GM21529 (cell line): ENCODE data around the gene SGTB.

ENCODE experiments used
- ATAC-seq: cut with Tn5 transposase; IDR thresholded peaks from one replicate; pipeline ENCODE4 v1.9.1; 2021; ENCODE audit not compliant: unreplicated experiment

Gene SGTB, protein sequence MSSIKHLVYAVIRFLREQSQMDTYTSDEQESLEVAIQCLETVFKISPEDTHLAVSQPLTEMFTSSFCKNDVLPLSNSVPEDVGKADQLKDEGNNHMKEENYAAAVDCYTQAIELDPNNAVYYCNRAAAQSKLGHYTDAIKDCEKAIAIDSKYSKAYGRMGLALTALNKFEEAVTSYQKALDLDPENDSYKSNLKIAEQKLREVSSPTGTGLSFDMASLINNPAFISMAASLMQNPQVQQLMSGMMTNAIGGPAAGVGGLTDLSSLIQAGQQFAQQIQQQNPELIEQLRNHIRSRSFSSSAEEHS

GRCh38 chr5:65721720-65722574 is at the start of gene SGTB, which contains the start of gene NLN:
SGTB (minus strand) TSS chr5:65722109; CDS start chr5:65720807, 1,302 bp downstream.
NLN (plus strand) TSS chr5:65722205; CDS start chr5:65722374, 169 bp downstream.
- peak; percentile 90 for ATAC-seq

GRCh38 chr5:65771266-65771665 is 49.4 kb upstream of the SGTB start:
- ATAC-seq = no peak

DNA sequence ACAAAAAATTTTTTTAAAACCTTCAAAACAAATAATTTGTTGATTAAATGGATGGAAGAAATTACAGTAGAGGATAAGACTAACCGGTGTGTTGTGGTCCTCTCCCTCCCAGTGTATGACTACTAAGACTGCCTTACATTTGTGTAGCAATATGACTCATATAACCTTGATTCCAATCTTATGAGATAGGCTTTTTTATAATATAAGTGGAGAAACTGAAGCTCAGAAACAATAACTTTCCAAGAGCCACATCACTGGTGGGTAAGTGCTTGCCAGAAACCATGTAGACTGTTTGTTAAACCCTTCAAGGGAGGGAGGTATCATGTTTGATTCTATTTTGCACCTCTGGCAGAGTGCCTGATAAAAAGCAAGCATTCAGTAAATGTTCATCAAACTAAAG is 47.6 kb upstream of the SGTB start:
- no peak for ATAC-seq

GRCh38 chr5:65768723-65769346 is 46.9 kb upstream of the SGTB start:
- ATAC-seq = no peak

GRCh38 chr5:65767565-65767964 is 45.7 kb upstream of the SGTB start:
- no peak for ATAC-seq

- ATAC-seq = no peak
Measured at GRCh38 chr5:65766781-65767180, 44.9 kb upstream of the SGTB start.

GRCh38 chr5:65766175-65766574 is 44.3 kb upstream of the SGTB start:
- no peak for ATAC-seq

GRCh38 chr5:65765582-65765981 is 43.7 kb upstream of the SGTB start:
- no peak for ATAC-seq

- ATAC-seq = no peak
Measured at GRCh38 chr5:65762234-65762633, 40.3 kb upstream of the SGTB start.

DNA sequence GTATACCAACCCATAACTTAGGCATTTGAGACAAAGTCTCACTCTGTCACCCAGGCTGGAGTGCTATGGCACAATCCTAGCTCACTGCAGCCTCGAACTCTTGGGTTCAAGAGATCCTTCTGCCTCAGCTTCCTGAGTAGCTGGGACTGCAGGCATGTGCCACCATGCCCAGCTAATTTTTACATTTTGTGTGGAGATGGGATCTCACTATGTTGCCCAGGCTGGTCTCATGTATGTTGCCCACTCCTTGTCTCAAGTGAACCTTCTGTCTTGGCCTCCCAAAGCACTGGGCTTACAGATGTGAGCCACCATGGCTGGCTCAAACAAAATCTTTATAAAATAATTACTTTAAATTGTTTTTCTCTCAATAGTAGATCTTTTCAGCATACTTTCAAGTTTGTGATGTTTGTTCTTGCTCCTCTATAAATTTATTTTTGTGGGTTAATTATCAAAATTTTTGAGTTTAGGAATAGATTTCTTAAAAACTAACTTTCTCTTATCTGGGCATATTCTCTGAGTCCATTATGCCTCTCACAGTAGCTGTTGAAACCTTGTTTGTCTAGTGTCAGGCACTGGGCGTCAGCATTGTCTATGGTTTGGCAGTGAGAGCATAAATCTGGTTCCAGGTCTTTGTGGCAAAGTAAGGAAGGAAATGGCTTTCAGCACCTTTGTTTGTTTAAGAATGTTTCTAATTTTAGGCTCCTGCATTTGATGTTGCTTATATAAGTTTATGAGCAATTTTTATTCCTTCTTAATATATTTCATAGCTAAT is 38.8 kb upstream of the SGTB start:
- ATAC-seq = peak; percentile 72

DNA sequence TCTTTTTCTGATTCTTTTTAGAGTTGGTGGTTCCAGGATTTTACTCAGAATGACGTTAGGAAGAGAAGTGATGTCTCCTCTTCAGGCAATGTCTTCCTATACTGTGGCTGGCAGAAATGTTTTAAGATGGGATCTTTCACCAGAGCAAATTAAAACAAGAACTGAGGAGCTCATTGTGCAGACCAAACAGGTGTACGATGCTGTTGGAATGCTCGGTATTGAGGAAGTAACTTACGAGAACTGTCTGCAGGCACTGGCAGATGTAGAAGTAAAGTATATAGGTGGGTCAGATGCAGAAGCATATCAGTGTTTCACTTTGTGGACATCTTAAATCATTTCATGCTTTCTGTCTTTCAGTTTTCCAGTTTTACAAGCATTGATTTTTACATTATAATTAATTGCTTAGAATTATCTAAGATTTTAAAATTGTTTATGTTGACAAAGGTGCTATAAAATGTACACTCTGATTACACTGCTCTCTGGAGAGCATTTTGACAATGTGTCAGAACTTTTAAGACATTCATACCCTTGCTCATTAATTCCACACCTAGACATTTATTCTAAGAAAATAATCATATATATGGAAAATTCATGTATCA is 36.7 kb upstream of the SGTB start:
- no peak for ATAC-seq

DNA sequence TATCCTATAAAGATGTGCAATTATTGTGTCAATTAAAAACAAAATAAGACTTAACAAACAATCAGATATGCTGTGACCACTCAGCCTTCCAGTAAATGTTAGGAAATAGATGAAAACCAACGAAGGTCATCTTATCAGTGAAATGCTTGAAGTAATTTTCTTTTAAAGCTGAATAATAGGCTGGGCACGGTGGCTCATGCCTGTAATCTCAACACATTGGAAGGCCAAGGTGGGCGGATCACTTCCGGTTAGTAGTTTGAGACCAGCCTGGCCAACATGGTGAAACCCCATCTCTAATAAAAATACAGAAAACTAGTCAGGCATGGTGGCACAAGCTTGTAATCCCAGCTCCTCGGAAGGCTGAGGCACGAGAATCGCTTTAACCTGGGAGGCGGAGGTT is 31.3 kb upstream of the SGTB start:
- ATAC-seq = no peak

GRCh38 chr5:65750938-65751337 is 29.0 kb upstream of the SGTB start:
- ATAC-seq = no peak

- no peak for ATAC-seq
Measured at GRCh38 chr5:65749956-65750355, 28.0 kb upstream of the SGTB start.

DNA sequence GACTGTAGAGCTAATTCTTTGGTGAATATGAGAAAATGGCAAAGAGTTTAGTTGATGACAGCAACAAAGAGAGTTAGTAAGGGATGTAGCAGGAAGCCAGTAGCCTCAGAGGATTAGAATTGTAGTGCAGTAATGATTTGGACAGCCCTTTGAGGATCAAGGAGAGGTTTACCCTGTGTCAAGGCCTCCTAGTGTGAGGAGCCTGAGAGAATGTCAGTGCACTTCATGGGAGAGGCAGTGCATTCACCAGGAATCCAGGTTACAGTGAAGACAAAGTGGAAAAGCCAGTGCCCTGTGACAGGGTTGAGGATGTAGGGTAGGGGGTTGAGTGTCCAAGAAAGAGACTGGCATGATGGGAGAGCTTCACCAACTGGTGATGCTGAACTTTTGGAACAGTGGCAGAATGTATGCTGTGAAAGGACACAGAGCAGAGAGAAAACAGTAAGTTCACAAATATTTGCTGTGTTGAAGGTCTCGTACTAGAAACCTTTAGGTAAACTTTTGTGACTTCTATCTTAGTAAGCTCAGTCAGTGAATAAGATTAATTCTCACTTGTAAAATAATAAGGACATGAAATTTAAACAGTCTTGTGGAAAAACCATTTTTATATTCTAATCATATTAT is 27.4 kb upstream of the SGTB start:
- ATAC-seq = no peak

DNA sequence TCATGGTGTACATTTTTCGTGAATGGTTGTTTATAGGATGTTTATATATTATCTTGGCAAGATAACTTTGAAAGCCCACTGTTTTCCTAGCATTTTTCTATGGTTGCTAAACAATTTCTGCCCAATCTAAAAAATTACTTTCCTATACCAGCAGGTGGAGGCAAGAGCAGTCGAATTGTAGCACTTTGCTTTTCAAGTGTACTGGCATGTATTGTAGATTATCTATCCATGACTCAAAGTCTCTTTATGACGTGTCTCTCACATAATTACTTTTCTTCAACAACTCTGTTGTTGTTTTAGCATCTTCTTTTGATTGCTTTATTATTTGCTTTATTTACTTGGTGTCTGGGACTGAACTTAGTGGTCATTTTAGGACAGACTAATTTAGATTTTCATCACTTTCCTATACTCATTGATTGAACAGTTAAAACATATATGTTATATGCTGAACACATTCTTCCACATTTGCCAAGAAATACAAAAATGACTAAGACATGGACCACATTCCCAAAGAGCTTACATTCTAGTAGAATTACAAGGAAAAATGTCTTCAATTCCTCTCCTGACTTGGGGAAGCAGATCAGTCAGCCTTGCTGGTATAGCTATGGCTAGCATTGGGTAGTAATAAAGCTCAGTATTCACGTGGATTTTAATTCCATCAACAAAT is 20.8 kb upstream of the SGTB start:
- peak; percentile 83 for ATAC-seq

DNA sequence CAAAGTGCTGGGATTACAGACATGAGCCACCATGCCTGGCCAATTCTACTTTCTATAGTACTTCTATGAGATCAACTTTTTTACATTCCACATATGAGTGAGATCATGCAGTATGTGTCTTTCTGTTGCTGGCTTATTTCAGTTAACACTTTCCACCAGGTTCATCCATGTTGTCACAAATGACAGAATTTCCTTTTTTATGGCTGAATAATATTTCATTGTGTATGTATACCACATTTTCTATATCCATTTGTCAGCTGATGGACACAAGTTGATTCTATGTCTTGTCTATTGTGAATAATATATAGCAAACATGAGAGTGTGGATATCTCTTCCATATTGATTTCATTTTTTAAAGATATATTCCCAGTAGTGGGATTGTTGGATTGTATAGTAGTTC is 17.3 kb upstream of the SGTB start:
- ATAC-seq = no peak

GRCh38 chr5:65738305-65738704 is 16.4 kb upstream of the SGTB start:
- no peak for ATAC-seq

DNA sequence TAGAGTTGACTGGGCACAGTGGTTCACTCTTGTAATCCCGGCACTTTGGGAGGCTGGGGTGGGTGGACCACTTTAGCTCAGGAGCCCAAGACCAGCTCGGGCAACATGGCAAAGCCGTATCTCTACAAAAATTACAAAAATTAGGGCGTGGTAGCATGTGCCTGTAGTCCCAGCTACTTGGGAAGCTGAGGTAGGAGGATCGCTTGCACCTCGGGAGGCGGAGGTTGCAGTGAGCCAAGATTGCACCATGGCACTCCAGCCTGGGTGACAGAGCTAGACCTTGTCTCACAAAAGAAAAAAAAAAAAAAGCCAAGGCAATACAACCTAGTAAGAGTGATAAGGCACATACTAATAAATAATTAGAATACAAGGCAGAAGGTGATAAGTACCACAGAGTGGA is 15.9 kb upstream of the SGTB start:
- ATAC-seq = no peak

DNA sequence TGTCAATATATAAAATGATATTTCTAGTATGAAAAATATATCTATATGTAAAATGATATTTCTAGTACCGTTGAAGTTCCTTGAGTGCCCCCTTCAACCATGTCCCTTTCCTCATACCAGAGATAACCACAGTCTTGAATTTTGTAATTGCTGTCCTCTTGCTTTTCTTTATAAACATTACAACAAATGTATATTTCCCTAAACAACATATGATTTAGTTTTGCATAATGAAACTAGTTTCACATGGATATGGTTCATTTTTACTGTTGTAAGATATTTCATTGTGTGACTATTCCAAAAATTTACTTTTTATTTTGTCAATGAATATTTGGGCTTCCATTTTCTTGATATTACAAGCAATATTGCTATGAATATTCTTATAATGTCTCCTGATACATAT is 14.1 kb upstream of the SGTB start:
- no peak for ATAC-seq
